Glutamatergic neuron (in vitro differentiated cells): ENCODE measurements around the gene RFX8. TPM values are rescaled to one million over a fixed set of nuclear protein-coding genes. Genes with fewer than 3 reads are reported as not detected.

Experiments used
- DNase-seq: peaks from one replicate; pipeline ENCODE4 v3.0.0; 2022
- H3K27ac Mint-ChIP-seq: one replicate; pipeline ENCODE4 v1.8.0; 2020; ENCODE audit warnings: mild to moderate bottlenecking, mixed read lengths, inconsistent platforms; ENCODE audit not compliant: unreplicated experiment
- H3K27me3 Mint-ChIP-seq: one replicate; pipeline ENCODE4 v1.8.0; 2020; ENCODE audit warnings: mild to moderate bottlenecking, moderate library complexity, mixed read lengths, inconsistent platforms; ENCODE audit not compliant: unreplicated experiment
- H3K36me3 Mint-ChIP-seq: one replicate; pipeline ENCODE4 v1.8.0; 2020; ENCODE audit warnings: mild to moderate bottlenecking, mixed read lengths, inconsistent platforms; ENCODE audit not compliant: unreplicated experiment
- H3K4me1 Mint-ChIP-seq: one replicate; pipeline ENCODE4 v1.8.0; 2020; ENCODE audit warnings: mild to moderate bottlenecking, low read depth, mixed read lengths, inconsistent platforms; ENCODE audit not compliant: unreplicated experiment
- H3K4me3 Mint-ChIP-seq: one replicate; pipeline ENCODE4 v1.8.0; 2020; ENCODE audit warnings: mild to moderate bottlenecking, mixed read lengths, inconsistent platforms; ENCODE audit not compliant: unreplicated experiment
- H3K9me3 Mint-ChIP-seq: one replicate; pipeline ENCODE4 v1.8.0; 2020; ENCODE audit warnings: mild to moderate bottlenecking, moderate library complexity, mixed read lengths, inconsistent platforms; ENCODE audit not compliant: unreplicated experiment
- CTCF ChIP-seq: fragments of 200-600 bp; sonication (generic); IDR thresholded peaks from one replicate; pipeline ENCODE4 v1.5.0; 2021; ENCODE audit not compliant: partially characterized antibody, unreplicated experiment
- total RNA-seq: library from RNA; stranded (reverse); fragmentation: NEBNext Ultra II Directional; extraction: Animal tissue kit (Norgen Biotek cat#: 25700); gene quantifications from one replicate; pipeline ENCODE4 v1.2.1, GENCODE V29; 2021; ENCODE audit not compliant: unreplicated experiment

Gene RFX8
- total RNA-seq, 1 donor from 2014 or later, result 1.0 TPM

GRCh38 chr2:101517758-101518271, 42.9 kb upstream of the RFX8 start:
- Mint-ChIP-seq H3K4me1 (no peaks in the 10 kb centered on the region), H3K36me3 (peaks cover 7% of the 10 kb centered on the region), H3K27ac (no peak overlapping the region), H3K4me3 (no peak overlapping the region), H3K27me3 (peaks cover 2% of the 10 kb centered on the region), H3K9me3 (peaks cover 3% of the 10 kb centered on the region)
- TF ChIP-seq CTCF, result no peak
- no peak for DNase-seq

DNA sequence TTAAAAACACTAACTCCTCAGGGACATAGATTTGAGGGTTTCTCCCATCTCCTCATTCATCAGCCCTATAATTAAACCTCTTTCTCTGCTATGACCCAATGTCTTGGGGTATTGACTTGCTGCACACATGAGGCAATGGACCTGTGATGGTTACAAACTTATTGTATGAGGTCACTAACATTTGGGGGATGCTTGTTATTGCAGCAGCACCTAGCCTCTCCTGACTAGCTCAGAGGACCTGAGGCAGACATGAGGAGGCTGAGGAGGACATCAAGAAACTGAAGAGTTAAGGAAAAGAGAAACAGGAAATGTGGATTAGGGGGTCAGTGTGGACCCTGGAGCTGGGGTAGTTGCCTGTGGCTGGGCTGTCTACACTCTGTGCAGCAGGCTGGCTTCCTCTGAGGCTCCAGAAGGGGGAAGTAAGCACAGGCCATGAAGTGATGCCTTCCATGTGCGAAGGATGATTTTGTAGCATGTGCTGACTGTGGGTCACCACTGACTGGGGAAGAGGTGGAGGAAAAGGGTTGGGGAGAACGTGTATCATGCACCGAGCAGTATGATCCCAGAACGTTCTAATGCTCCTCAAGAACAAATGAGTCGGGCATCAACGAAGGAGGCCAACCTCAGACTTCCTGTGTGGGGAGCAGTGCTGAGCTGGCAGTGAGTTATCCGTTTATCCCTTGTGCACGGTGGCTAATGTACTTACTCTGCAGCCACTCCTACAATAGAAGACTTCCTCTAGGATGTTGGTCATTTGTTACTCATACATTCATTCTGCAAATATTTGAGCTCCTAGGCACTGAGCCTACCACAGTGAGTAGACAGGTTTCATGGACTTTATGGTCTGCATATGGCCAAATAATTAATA, 42.1 kb upstream of the RFX8 start:
- Mint-ChIP-seq H3K27ac (no peak overlapping the region), H3K27me3 (peaks cover 2% of the 10 kb centered on the region), H3K4me1 (no peaks in the 10 kb centered on the region), H3K9me3 (peaks cover 3% of the 10 kb centered on the region), H3K4me3 (no peak overlapping the region), H3K36me3 (peaks cover 7% of the 10 kb centered on the region)
- no peak for TF ChIP-seq CTCF
- DNase-seq, result no peak

- Mint-ChIP-seq H3K4me1 (no peaks in the 10 kb centered on the region), H3K4me3 (no peak overlapping the region), H3K9me3 (peaks cover 3% of the 10 kb centered on the region), H3K27ac (no peak overlapping the region), H3K36me3 (peaks cover 7% of the 10 kb centered on the region), H3K27me3 (peaks cover 2% of the 10 kb centered on the region)
- no peak for TF ChIP-seq CTCF
- DNase-seq, result no peak
These were observed 41.4 kb upstream of the RFX8 start for GRCh38 chr2:101516349-101516748.

- no peaks in the 10 kb centered on the region for H3K4me1 Mint-ChIP-seq
- H3K9me3 Mint-ChIP-seq, result peaks cover 3% of the 10 kb centered on the region
- no peak overlapping the region for H3K27ac Mint-ChIP-seq
- H3K36me3 Mint-ChIP-seq, result peaks cover 7% of the 10 kb centered on the region
- H3K27me3 Mint-ChIP-seq, result peaks cover 3% of the 10 kb centered on the region
- H3K4me3 Mint-ChIP-seq, result no peak overlapping the region
- no peak for DNase-seq
- TF ChIP-seq CTCF, result no peak
These were observed 40.6 kb upstream of the RFX8 start for GRCh38 chr2:101515477-101515876.

GRCh38 chr2:101512993-101513392, 38.1 kb upstream of the RFX8 start:
- no peak for TF ChIP-seq CTCF
- Mint-ChIP-seq H3K4me3 (no peak overlapping the region), H3K36me3 (peaks cover 7% of the 10 kb centered on the region), H3K9me3 (peaks cover 3% of the 10 kb centered on the region), H3K4me1 (no peaks in the 10 kb centered on the region), H3K27me3 (peaks cover 3% of the 10 kb centered on the region), H3K27ac (no peak overlapping the region)
- no peak for DNase-seq
